Suprapubic skin (tissue), 4 donors: ENCODE data around the gene TAPT1. TPM values are rescaled to one million over a fixed set of nuclear protein-coding genes. Genes with fewer than 3 reads are reported as not detected.

ENCODE experiments used
- DNase-seq, 2 donors: peaks; one replicate each; pipeline ENCODE4 v3.0.0-alpha.2; 2019; ENCODE audit warnings: low spot score in 2 of 2
- H3K27ac ChIP-seq: fragments of 200-600 bp; sonication (generic); one replicate; pipeline ENCODE4 v1.5.1; 2019
- H3K27me3 ChIP-seq: fragments of 200-600 bp; sonication (generic); one replicate; pipeline ENCODE4 v1.5.1; 2019
- H3K36me3 ChIP-seq: fragments of 200-600 bp; sonication (generic); one replicate; pipeline ENCODE4 v1.5.1; 2019
- H3K4me1 ChIP-seq: fragments of 200-600 bp; sonication (generic); one replicate; pipeline ENCODE4 v1.5.1; 2019
- H3K4me3 ChIP-seq: fragments of 200-600 bp; sonication (generic); one replicate; pipeline ENCODE4 v1.5.1; 2019; ENCODE audit warnings: mild to moderate bottlenecking
- H3K9me3 ChIP-seq: fragments of 200-600 bp; sonication (generic); one replicate; pipeline ENCODE4 v1.5.1; 2019
- EP300 ChIP-seq: sonication (generic); formaldehyde crosslinking; IDR thresholded peaks from one replicate; pipeline ENCODE4 v1.6.1; 2017; ENCODE audit warnings: antibody characterized with exemption
- POLR2A ChIP-seq, 2 donors: fragments of 450-650 bp; IDR thresholded peaks; one replicate each; pipeline ENCODE4 v1.6.1; 2017; ENCODE audit warnings: antibody characterized with exemption in 2 of 2, mild to moderate bottlenecking in 2 of 2, moderate library complexity in 2 of 2
- POLR2AphosphoS5 ChIP-seq, 3 donors: sonication (generic); formaldehyde crosslinking; IDR thresholded peaks; one replicate each; pipeline ENCODE4 v1.6.1; 2017; ENCODE audit warnings: antibody characterized with exemption in 3 of 3
- WGBS: methylation state at CpG from one replicate; pipeline ENCODE4 v1.1.5; 2018; 5-methylcytosine and 5-hydroxymethylcytosine counted together
- total RNA-seq, 4 donors: library from RNA; depleted of rRNA; stranded (reverse); fragments of >200 nt; gene quantifications; one replicate each; pipeline ENCODE4 v1.1.0, GENCODE V29; 2016
- TF ChIP-seq, protein P1 (sequence below), 2 donors: fragments of 200-600 bp in 1 of 2; fragments of 450-650 bp in 1 of 2; sonication (generic) in 1 of 2; IDR thresholded peaks; one replicate each; pipeline ENCODE4 v1.5.1; 2016 to 2019; ENCODE audit warnings: antibody characterized with exemption in 2 of 2, mild to moderate bottlenecking in 1 of 2, moderate library complexity in 1 of 2

The TAPT1 gene
- total RNA-seq, 4 donors from 2014 or later, result 15.3 to 57.2 (median 23.7) TPM

DNA sequence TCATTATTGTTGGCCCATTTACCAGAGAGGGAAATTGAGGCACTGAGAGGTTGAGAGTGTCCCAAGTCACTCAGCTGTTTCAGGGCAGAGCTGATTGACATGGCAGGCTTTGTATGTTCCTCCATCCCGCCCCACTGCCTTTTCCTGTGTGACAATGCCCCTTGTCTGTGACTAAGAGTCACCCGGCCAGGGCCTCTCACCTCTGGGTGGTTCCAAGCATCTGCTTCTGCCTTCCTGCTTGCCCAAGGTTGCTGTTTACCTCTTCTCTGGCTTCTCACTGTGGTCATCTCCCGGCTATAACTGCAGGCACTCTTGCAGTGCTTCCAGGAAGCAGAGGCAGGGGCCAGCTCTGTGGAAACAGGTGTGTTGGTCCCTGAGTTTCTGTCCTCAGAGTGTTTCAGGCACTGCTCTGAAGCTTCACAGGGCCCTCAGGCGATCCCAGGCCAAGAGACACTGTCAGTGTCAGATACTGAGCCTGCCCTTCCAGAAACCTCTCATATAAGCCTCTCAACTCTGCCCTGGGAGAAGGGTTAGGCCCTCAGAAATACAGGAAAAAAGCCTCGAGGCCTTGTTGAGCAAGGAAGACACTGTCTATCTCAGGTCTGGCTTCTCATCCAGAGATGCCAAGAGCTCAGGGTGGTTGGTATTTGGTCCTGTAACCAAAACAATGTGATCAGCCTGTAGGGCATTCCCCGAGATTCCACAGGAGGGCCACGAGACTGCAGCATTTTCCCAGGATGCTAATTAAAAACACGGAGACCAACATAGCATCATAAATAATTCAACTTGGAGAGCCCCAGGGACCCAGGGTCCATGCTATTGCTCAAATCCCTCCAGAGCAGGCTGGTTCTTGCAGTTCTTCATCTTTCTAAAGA lies 100.5 kb downstream of the TAPT1 start:
- Histone ChIP-seq H3K4me3 (no peak overlapping the region), H3K27ac (no peak overlapping the region), H3K27me3 (no peaks in the 10 kb centered on the region), H3K9me3 (no peaks in the 10 kb centered on the region), H3K36me3 (no peaks in the 10 kb centered on the region), H3K4me1 (no peaks in the 10 kb centered on the region)
- DNase-seq, result no peak
- WGBS, result 62% methylated on average over 7 of the region's 8 CpGs
- TF ChIP-seq POLR2AphosphoS5 (IDR thresholded peaks at IDR 0.05) (no peak), EP300 (no peak), POLR2A (IDR thresholded peaks at IDR 0.05) (no peak)
- TF ChIP-seq, protein P1, sequence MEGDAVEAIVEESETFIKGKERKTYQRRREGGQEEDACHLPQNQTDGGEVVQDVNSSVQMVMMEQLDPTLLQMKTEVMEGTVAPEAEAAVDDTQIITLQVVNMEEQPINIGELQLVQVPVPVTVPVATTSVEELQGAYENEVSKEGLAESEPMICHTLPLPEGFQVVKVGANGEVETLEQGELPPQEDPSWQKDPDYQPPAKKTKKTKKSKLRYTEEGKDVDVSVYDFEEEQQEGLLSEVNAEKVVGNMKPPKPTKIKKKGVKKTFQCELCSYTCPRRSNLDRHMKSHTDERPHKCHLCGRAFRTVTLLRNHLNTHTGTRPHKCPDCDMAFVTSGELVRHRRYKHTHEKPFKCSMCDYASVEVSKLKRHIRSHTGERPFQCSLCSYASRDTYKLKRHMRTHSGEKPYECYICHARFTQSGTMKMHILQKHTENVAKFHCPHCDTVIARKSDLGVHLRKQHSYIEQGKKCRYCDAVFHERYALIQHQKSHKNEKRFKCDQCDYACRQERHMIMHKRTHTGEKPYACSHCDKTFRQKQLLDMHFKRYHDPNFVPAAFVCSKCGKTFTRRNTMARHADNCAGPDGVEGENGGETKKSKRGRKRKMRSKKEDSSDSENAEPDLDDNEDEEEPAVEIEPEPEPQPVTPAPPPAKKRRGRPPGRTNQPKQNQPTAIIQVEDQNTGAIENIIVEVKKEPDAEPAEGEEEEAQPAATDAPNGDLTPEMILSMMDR (IDR thresholded peaks at IDR 0.05), result no peak

DNA sequence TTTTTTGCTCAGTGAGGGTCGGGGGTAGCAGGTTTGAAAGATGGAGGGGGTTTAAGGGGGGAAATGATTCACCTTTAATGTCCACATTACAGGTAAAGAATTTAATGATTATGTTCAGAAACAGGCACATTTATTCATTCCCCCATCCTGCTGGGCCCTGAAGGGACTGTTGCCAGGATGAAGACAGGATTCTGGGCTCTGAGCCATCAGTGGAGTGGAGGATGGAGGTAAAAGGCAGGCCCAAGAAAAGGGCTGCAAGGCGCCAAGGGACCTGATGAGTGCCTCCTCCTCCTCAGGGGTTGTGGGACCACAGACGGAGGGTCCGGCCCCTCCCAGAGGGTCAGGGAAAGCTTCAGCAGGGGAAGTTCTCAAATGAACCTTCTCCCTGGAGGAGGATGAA lies 102.0 kb downstream of the TAPT1 start:
- TF ChIP-seq POLR2AphosphoS5 (IDR thresholded peaks at IDR 0.05), result no peak
- TF ChIP-seq, protein P1 (IDR thresholded peaks at IDR 0.05), result no peak
- TF ChIP-seq POLR2A (IDR thresholded peaks at IDR 0.05), result no peak
- no peak for TF ChIP-seq EP300
- no peak for DNase-seq
- no peaks in the 10 kb centered on the region for H3K36me3 ChIP-seq
- H3K9me3 ChIP-seq, result no peaks in the 10 kb centered on the region
- WGBS, result 80% methylated on average over 4 of the region's 4 CpGs
- no peaks in the 10 kb centered on the region for H3K27me3 ChIP-seq
- H3K4me3 ChIP-seq, result no peak overlapping the region
- H3K4me1 ChIP-seq, result no peaks in the 10 kb centered on the region
- H3K27ac ChIP-seq, result no peak overlapping the region

DNA sequence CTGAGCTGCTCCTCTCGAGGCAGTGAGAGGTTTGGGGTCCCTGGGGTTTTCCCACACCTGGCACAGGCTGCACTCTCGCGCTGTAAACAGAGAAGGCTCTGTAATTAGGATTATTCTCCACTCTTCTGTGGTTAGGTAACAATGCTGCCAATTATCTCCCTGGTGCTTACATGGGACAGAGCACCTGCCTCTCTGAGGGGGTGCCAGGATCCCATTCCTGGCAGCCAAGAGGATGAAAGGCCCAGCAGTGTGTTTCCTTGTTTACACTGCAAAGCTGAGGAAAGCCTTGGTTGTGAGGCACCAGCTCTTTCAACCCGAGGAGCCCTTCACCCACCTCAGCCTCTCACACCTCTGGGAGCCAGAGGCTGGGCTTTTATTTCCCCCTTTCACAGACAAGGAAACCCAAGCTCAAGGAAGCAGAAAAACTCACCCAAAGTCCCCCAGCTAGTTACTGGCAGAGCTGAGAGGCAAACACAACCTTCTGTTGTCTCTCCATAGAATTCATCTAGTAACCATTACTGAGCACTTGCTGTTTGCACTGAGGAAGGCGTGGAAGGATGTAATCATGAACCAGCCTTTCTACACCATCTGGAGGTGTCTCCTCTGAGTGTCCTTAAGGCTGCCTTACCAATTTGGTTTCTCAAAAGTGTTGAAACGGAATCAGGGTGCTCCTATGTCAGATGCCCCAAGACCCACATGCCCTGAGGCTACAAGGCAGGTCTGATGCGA lies 102.8 kb downstream of the TAPT1 start:
- Histone ChIP-seq H3K4me3 (no peak overlapping the region), H3K4me1 (no peaks in the 10 kb centered on the region), H3K27me3 (no peaks in the 10 kb centered on the region), H3K9me3 (no peaks in the 10 kb centered on the region), H3K36me3 (no peaks in the 10 kb centered on the region), H3K27ac (no peak overlapping the region)
- TF ChIP-seq, protein P1 (IDR thresholded peaks at IDR 0.05), result no peak
- TF ChIP-seq POLR2A (IDR thresholded peaks at IDR 0.05) (no peak), EP300 (no peak), POLR2AphosphoS5 (IDR thresholded peaks at IDR 0.05) (no peak)
- DNase-seq, result no peak
- WGBS, result 59% methylated on average over 7 of the region's 7 CpGs

DNA sequence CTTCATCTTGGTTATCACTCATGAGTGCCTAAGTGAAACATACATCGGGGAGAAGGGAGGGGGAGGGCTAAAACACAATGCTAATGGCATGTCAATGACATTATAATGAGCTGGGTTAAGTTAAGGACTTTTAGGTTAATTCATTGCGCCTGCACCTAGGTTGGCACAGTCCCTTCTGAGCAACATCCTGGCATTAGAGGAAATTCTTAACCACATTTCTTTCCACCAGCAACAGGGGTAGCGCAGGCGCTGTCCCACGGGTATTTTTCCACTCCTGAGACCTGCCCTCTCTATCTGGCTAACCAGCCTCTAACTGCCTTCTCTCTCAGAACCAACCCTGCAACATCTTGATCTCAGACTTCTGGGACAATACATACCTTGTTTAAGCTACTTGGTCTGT lies 103.5 kb downstream of the TAPT1 start:
- DNase-seq, result no peak
- Histone ChIP-seq H3K4me3 (no peak overlapping the region), H3K36me3 (no peaks in the 10 kb centered on the region), H3K9me3 (no peaks in the 10 kb centered on the region), H3K27ac (no peak overlapping the region), H3K4me1 (no peaks in the 10 kb centered on the region), H3K27me3 (no peaks in the 10 kb centered on the region)
- WGBS, result 81% methylated on average over 5 of the region's 5 CpGs
- TF ChIP-seq POLR2A (IDR thresholded peaks at IDR 0.05), result no peak
- no peak for TF ChIP-seq POLR2AphosphoS5 (IDR thresholded peaks at IDR 0.05)
- TF ChIP-seq EP300, result no peak
- TF ChIP-seq, protein P1 (IDR thresholded peaks at IDR 0.05), result no peak

DNA sequence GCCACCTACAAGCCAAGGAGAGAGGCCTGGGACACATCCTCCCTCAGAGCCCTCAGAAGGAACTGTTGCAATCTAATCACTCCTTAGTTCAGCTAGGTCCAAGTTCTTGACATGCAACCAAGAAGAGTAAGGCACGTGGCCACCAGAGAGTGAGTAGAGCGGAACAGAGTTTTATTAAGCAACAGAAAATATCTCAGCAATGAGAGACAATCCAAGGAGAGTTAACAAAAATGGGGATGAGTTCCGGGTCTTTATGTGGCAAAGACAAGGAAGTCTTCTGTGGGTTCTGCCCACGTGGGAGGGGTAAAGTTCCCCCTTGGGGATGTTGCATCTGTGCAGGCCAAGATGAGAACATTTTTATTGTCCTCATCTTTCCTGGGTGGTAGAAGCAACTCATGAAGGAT lies 104.0 kb downstream of the TAPT1 start:
- Histone ChIP-seq H3K4me1 (no peaks in the 10 kb centered on the region), H3K27ac (no peak overlapping the region), H3K27me3 (no peaks in the 10 kb centered on the region), H3K9me3 (no peaks in the 10 kb centered on the region), H3K36me3 (no peaks in the 10 kb centered on the region), H3K4me3 (no peak overlapping the region)
- no peak for DNase-seq
- TF ChIP-seq POLR2AphosphoS5 (IDR thresholded peaks at IDR 0.05), result no peak
- TF ChIP-seq, protein P1 (IDR thresholded peaks at IDR 0.05), result no peak
- TF ChIP-seq POLR2A (IDR thresholded peaks at IDR 0.05), result no peak
- TF ChIP-seq EP300, result no peak
- 73% methylated on average over 4 of the region's 4 CpGs for WGBS
